Measurements from ENCODE around the gene AHCYL1.

DNA sequence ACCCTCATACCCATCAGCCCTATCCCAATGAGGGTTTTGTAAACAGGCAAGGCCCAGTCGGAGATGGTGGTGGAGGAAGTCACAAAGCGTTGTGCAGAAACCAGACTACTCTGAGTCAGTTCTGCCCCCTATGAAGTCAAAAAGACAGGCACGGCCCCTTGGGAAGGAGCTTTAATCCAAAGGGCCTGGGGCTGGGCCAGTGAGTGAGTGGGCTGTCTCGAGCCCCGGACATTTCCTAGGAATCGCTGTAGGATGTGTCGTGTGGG lies 442 bp upstream of the AHCYL1 start:
- TF ChIP-seq ZNF274 (IDR thresholded peaks at IDR 0.05; ENCODE audit: low read depth, low read length) (no peak), YY1 (IDR thresholded peaks at IDR 0.05; ENCODE audit: insufficient read depth, insufficient read length) (no peak)
